PFSK-1 (cell line): ENCODE measurements around the gene MEX3A.

Experiments
- FOXP2 ChIP-seq: optimal IDR thresholded peaks from 2 replicates; pipeline ENCODE3; 2011; ENCODE audit warnings: borderline replicate concordance, control low read depth, inconsistent platforms; ENCODE audit not compliant: insufficient read depth; ENCODE audit errors: extremely low read length, extremely low read depth
- POLR2AphosphoS5 ChIP-seq: IDR thresholded peaks from 2 replicates; pipeline ENCODE4 v1.6.1; 2012; ENCODE audit warnings: low read depth, mild to moderate bottlenecking, control low read depth, low read length, moderate library complexity
- TAF1 ChIP-seq: IDR thresholded peaks from 2 replicates; pipeline ENCODE4 v1.6.1; 2012; ENCODE audit warnings: low read length, control low read depth, borderline replicate concordance; ENCODE audit not compliant: insufficient read depth
- TF ChIP-seq, protein P1 (sequence below), 2 experiments: IDR thresholded peaks; 2 replicates each; pipeline versions ENCODE4 v1.6.1 to v1.8.0; 2011 to 2012; ENCODE audit warnings: low read depth in 2 of 2, low read length in 2 of 2, control low read depth in 1 of 2, inconsistent platforms in 1 of 2, mild to moderate bottlenecking in 1 of 2, moderate library complexity in 1 of 2; ENCODE audit not compliant: insufficient read depth in 1 of 2

DNA sequence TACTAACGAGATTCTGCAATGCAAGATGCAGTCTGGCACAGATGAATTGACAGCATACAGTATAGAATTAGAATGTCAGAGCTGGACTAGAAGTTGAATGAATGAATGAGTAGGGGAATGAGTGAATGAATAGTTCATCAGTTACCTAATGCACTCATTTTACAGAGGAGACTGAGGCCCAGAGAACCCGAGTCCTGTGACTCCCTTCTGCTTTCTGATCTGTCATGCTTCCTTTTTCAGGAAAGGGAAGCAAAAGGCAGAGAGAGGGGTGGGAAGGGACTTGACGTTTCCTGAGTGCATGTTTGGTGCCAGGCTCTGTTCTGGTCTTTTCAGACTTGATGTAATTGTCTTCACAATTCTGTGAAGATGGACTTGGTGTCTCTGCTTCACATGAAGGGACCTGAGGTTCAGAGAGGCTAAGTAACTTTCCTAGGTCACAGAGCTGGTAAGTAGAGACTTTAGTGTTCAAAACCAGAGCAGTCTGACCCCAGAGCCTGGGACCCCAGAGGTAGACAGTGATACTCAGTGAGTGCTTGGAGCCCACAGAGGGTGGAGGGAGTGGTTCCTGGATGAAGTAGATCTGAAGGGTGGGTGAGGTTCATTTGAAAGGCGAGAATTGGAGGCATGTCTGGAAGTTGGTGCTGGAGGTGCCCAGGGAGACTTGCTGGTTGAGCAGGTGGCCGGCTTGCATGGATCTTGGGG lies 8.0 kb upstream of the MEX3A start:
- TF ChIP-seq POLR2AphosphoS5 = no peak
- TF ChIP-seq, protein P1, sequence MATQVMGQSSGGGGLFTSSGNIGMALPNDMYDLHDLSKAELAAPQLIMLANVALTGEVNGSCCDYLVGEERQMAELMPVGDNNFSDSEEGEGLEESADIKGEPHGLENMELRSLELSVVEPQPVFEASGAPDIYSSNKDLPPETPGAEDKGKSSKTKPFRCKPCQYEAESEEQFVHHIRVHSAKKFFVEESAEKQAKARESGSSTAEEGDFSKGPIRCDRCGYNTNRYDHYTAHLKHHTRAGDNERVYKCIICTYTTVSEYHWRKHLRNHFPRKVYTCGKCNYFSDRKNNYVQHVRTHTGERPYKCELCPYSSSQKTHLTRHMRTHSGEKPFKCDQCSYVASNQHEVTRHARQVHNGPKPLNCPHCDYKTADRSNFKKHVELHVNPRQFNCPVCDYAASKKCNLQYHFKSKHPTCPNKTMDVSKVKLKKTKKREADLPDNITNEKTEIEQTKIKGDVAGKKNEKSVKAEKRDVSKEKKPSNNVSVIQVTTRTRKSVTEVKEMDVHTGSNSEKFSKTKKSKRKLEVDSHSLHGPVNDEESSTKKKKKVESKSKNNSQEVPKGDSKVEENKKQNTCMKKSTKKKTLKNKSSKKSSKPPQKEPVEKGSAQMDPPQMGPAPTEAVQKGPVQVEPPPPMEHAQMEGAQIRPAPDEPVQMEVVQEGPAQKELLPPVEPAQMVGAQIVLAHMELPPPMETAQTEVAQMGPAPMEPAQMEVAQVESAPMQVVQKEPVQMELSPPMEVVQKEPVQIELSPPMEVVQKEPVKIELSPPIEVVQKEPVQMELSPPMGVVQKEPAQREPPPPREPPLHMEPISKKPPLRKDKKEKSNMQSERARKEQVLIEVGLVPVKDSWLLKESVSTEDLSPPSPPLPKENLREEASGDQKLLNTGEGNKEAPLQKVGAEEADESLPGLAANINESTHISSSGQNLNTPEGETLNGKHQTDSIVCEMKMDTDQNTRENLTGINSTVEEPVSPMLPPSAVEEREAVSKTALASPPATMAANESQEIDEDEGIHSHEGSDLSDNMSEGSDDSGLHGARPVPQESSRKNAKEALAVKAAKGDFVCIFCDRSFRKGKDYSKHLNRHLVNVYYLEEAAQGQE (IDR thresholded peaks at IDR 0.05; ENCODE audit: insufficient read depth in 1 of 2, low read depth in 2 of 2, low read length in 2 of 2) = no peak
- TF ChIP-seq TAF1 = no peak
- no peak for TF ChIP-seq FOXP2
